ENCODE results near the gene SMURF1.

The SMURF1 gene

GRCh38 chr7:99002827-99003212 lies 141.1 kb downstream of the SMURF1 start:
- TF ChIP-seq CTCF (IDR thresholded peaks at IDR 0.05; ENCODE audit: control insufficient read depth, extremely low read depth, insufficient read depth), result no peak
- no peak for DNase-seq (ENCODE audit: low read depth)

GRCh38 chr7:99002148-99002826 lies 141.6 kb downstream of the SMURF1 start:
- no peak for DNase-seq (ENCODE audit: low read depth)
- no peak for TF ChIP-seq CTCF (IDR thresholded peaks at IDR 0.05; ENCODE audit: control insufficient read depth, extremely low read depth, insufficient read depth)
- H3K4me3 ChIP-seq (ENCODE audit: low read depth, low read length), result no peak overlapping the region

More at GRCh38 chr7:99002827-99003212, 141.1 kb downstream of the SMURF1 start:
- H3K4me3 ChIP-seq (ENCODE audit: low read depth, low read length), result no peak overlapping the region

- DNase-seq (ENCODE audit: low read depth), result no peak
- no peak for TF ChIP-seq CTCF (IDR thresholded peaks at IDR 0.05; ENCODE audit: control insufficient read depth, extremely low read depth, insufficient read depth)
- no peak overlapping the region for H3K4me3 ChIP-seq (ENCODE audit: low read depth, low read length)
These were observed 142.3 kb downstream of the SMURF1 start for GRCh38 chr7:99001482-99002147.

GRCh38 chr7:99000904-99001465 lies 142.9 kb downstream of the SMURF1 start:
- TF ChIP-seq CTCF (IDR thresholded peaks at IDR 0.05; ENCODE audit: control insufficient read depth, extremely low read depth, insufficient read depth), result no peak
- H3K4me3 ChIP-seq (ENCODE audit: low read depth, low read length), result no peak overlapping the region
- no peak for DNase-seq (ENCODE audit: low read depth)

GRCh38 chr7:99000196-99000903 lies 143.6 kb downstream of the SMURF1 start:
- DNase-seq (ENCODE audit: low read depth), result no peak
- TF ChIP-seq CTCF (IDR thresholded peaks at IDR 0.05; ENCODE audit: control insufficient read depth, extremely low read depth, insufficient read depth), result no peak
- H3K4me3 ChIP-seq (ENCODE audit: low read depth, low read length), result no peak overlapping the region

- no peak for TF ChIP-seq CTCF (IDR thresholded peaks at IDR 0.05; ENCODE audit: control insufficient read depth, extremely low read depth, insufficient read depth)
- no peak for DNase-seq (ENCODE audit: low read depth)
- H3K4me3 ChIP-seq (ENCODE audit: low read depth, low read length), result no peak overlapping the region
These were observed 144.8 kb downstream of the SMURF1 start for GRCh38 chr7:98998821-98999725.

All from LNCaP clone FGC (cell line).